GM23248 (cell line): Measurements from ENCODE around the gene FAM161B. TPM values are rescaled to one million over a fixed set of nuclear protein-coding genes. Genes with fewer than 3 reads are reported as not detected.
"Not testable (repeated sequence)": the region's sequence is repeated elsewhere in the genome, so short reads cannot be mapped to it uniquely, and the experiment has no call there.

ENCODE experiments used
- DNase-seq: peaks from one replicate; pipeline ENCODE4 v3.0.0-alpha.2; 2015
- H2AFZ ChIP-seq: fragments of 200-600 bp; sonication (generic); 2 replicates; pipeline ENCODE4 v1.6.1; 2016; ENCODE audit warnings: antibody characterized with exemption
- H3F3A ChIP-seq: fragments of 200-600 bp; sonication (generic); 2 replicates; pipeline ENCODE4 v1.6.1; 2016; ENCODE audit warnings: mild to moderate bottlenecking, antibody characterized with exemption, mixed run types; ENCODE audit not compliant: insufficient read depth
- H3K27ac ChIP-seq: fragments of 200-600 bp; sonication (generic); 2 replicates; pipeline ENCODE4 v1.5.1; 2016; ENCODE audit warnings: mild to moderate bottlenecking
- H3K27me3 ChIP-seq: fragments of 200-600 bp; sonication (generic); replicated peaks from 2 replicates; pipeline ENCODE4 v1.6.1; 2016; ENCODE audit warnings: mild to moderate bottlenecking; ENCODE audit not compliant: insufficient read depth
- H3K36me3 ChIP-seq: fragments of 200-600 bp; sonication (generic); 2 replicates; pipeline ENCODE4 v1.6.1; 2016; ENCODE audit warnings: low read depth, mild to moderate bottlenecking
- H3K4me1 ChIP-seq: fragments of 200-600 bp; sonication (generic); 2 replicates; pipeline ENCODE4 v1.6.1; 2016; ENCODE audit warnings: mild to moderate bottlenecking; ENCODE audit not compliant: insufficient read depth
- H3K4me2 ChIP-seq: fragments of 200-600 bp; sonication (generic); one replicate; pipeline ENCODE4 v1.6.1; 2016; ENCODE audit warnings: mild to moderate bottlenecking; ENCODE audit not compliant: unreplicated experiment
- H3K4me3 ChIP-seq: fragments of 200-600 bp; sonication (generic); 2 replicates; pipeline ENCODE4 v1.5.1; 2016; ENCODE audit warnings: mild to moderate bottlenecking
- H3K79me2 ChIP-seq: fragments of 200-600 bp; sonication (generic); 2 replicates; pipeline ENCODE4 v1.6.1; 2016; ENCODE audit warnings: mild to moderate bottlenecking; ENCODE audit not compliant: insufficient read depth
- H3K9ac ChIP-seq: fragments of 200-600 bp; sonication (generic); 2 replicates; pipeline ENCODE4 v1.6.1; 2016; ENCODE audit warnings: mild to moderate bottlenecking
- H3K9me2 ChIP-seq: fragments of 200-600 bp; sonication (generic); 2 replicates; pipeline ENCODE4 v1.6.1; 2016; ENCODE audit warnings: mixed run types, mild to moderate bottlenecking, moderate library complexity; ENCODE audit not compliant: insufficient read depth
- H3K9me3 ChIP-seq: fragments of 200-600 bp; sonication (generic); one replicate; pipeline ENCODE4 v1.6.1; 2017; ENCODE audit warnings: low read depth
- H4K20me1 ChIP-seq: fragments of 200-600 bp; sonication (generic); 2 replicates; pipeline ENCODE4 v1.6.0; 2016; ENCODE audit not compliant: insufficient read depth
- EZH2 ChIP-seq: fragments of 200-600 bp; sonication (generic); IDR thresholded peaks from 2 replicates; pipeline ENCODE4 v1.6.1; 2018; ENCODE audit warnings: antibody characterized with exemption, mild to moderate bottlenecking; ENCODE audit not compliant: insufficient read depth, poor library complexity, severe bottlenecking
- EZH2phosphoT487 ChIP-seq: fragments of 200-600 bp; sonication (generic); IDR thresholded peaks from 2 replicates; pipeline ENCODE4 v1.6.1; 2018; ENCODE audit warnings: antibody characterized with exemption, moderate library complexity, mild to moderate bottlenecking, low read depth; ENCODE audit not compliant: insufficient read depth
- WGBS, 2 experiments: methylation state at CpG; one replicate each; pipeline ENCODE4 v1.1.6; 2015 to 2017; ENCODE audit warnings: low lambda C conversion rate in 2 of 2, low coverage in 1 of 2; ENCODE audit errors: missing lambda C conversion rate in 2 of 2; 5-methylcytosine and 5-hydroxymethylcytosine counted together
- in situ Hi-C: fragments of 300-500 bp; cut with MboI; formaldehyde crosslinking; loops from 2 replicates; pipeline ENCODE4 v1.15.0; 2020
- polyA plus RNA-seq: library from polyadenylated mRNA; unstranded; fragments of >200 nt; fragmentation: Nextera tagmentation; extraction: Ambion mirVana; gene quantifications from 2 replicates; pipeline ENCODE4 v1.2.1, GENCODE V29; 2016
- total RNA-seq: library from RNA; depleted of rRNA; stranded (reverse); fragments of >200 nt; shearing (Covaris generic); gene quantifications from 2 replicates; pipeline ENCODE4 v1.2.3, GENCODE V29; 2014

FAM161B gene
- total and polyA plus RNA-seq, 2 experiments from 2014 or later, result 4.5 to 6.5 TPM

- Histone ChIP-seq H3F3A (no peaks in the 10 kb centered on the region), H2AFZ (no peak overlapping the region), H3K27ac (no peak overlapping the region), H3K36me3 (peaks cover 5% of the 10 kb centered on the region; the same call in 1 of the 2 replicates), H4K20me1 (no peaks in the 10 kb centered on the region), H3K9ac (no peak overlapping the region), H3K4me2 (no peak overlapping the region), H3K4me3 (no peak overlapping the region), H3K4me1 (no peaks in the 10 kb centered on the region), H3K27me3 (no peaks in the 10 kb centered on the region), H3K9me3 (no peaks in the 10 kb centered on the region), H3K79me2 (no peaks in the 10 kb centered on the region), H3K9me2 (no peaks in the 10 kb centered on the region)
- DNase-seq, result no peak
- in situ Hi-C loops, result no loop called here
- TF ChIP-seq EZH2 (no peak), EZH2phosphoT487 (no peak)
- 85 to 93% methylated on average over 2 of the region's 2 CpGs for WGBS, 2 experiments
Observed at GRCh38 chr14:73996731-73997107, 46.8 kb upstream of the FAM161B start.

GRCh38 chr14:73995977-73996378, 46.1 kb upstream of the FAM161B start:
- no peaks in the 10 kb centered on the region for H4K20me1 ChIP-seq
- no peaks in the 10 kb centered on the region for H3K4me1 ChIP-seq
- no peaks in the 10 kb centered on the region for H3K27me3 ChIP-seq
- no peaks in the 10 kb centered on the region for H3F3A ChIP-seq
- WGBS, 2 experiments, result 95 to 97% methylated on average over 8 of the region's 8 CpGs
- TF ChIP-seq EZH2, result no peak
- TF ChIP-seq EZH2phosphoT487, result no peak
- no peak overlapping the region for H3K4me2 ChIP-seq
- H3K4me3 ChIP-seq, result no peak overlapping the region
- H3K9me3 ChIP-seq, result no peaks in the 10 kb centered on the region
- no peaks in the 10 kb centered on the region for H3K9me2 ChIP-seq
- peaks cover 5% of the 10 kb centered on the region; the same call in 1 of the 2 replicates for H3K36me3 ChIP-seq
- DNase-seq, result no peak
- no peaks in the 10 kb centered on the region for H3K79me2 ChIP-seq
- no peak overlapping the region for H3K27ac ChIP-seq
- in situ Hi-C loops, result no loop called here
- no peak overlapping the region for H3K9ac ChIP-seq
- no peak overlapping the region for H2AFZ ChIP-seq

- H3K9me2 ChIP-seq, H4K20me1 ChIP-seq, DNase-seq, H3K36me3 ChIP-seq, H3K4me1 ChIP-seq, H3K27me3 ChIP-seq, H3K79me2 ChIP-seq, H3K27ac ChIP-seq, H3K9ac ChIP-seq, H3K4me3 ChIP-seq, H3K4me2 ChIP-seq, H3K9me3 ChIP-seq, H3F3A ChIP-seq, in situ Hi-C loops, H2AFZ ChIP-seq: not testable (repeated sequence)
- whole genome bisulfite sequencing, 2 experiments, result 95 to 98% methylated on average over 7 of the region's 7 CpGs
Observed at GRCh38 chr14:73994926-73995325, 45.0 kb upstream of the FAM161B start.

- Histone ChIP-seq H3K27me3 (no peaks in the 10 kb centered on the region), H3F3A (no peaks in the 10 kb centered on the region), H2AFZ (no peak overlapping the region), H3K9me2 (no peaks in the 10 kb centered on the region), H3K36me3 (no peaks in the 10 kb centered on the region; the same call in 1 of the 2 replicates), H3K4me1 (no peaks in the 10 kb centered on the region), H3K4me2 (no peak overlapping the region), H3K9ac (no peak overlapping the region), H4K20me1 (no peaks in the 10 kb centered on the region), H3K79me2 (no peaks in the 10 kb centered on the region), H3K27ac (no peak overlapping the region), H3K4me3 (no peak overlapping the region), H3K9me3 (no peaks in the 10 kb centered on the region)
- in situ Hi-C loops, result no loop called here
- no peak for DNase-seq
- WGBS, 2 experiments, result 68 to 69% methylated on average over 4 of the region's 4 CpGs
- TF ChIP-seq EZH2, result no peak
- no peak for TF ChIP-seq EZH2phosphoT487
Observed at GRCh38 chr14:73991092-73991491, 41.2 kb upstream of the FAM161B start.

- H2AFZ ChIP-seq, H3K79me2 ChIP-seq, H3K4me3 ChIP-seq, H3K36me3 ChIP-seq, H3K4me2 ChIP-seq, H3K9ac ChIP-seq, H3K9me2 ChIP-seq, H3K27me3 ChIP-seq, H3K4me1 ChIP-seq, DNase-seq, H3F3A ChIP-seq, H3K27ac ChIP-seq, H4K20me1 ChIP-seq, H3K9me3 ChIP-seq, in situ Hi-C loops: not testable (repeated sequence)
- 90 to 95% methylated on average over 7 of the region's 7 CpGs for WGBS, 2 experiments
Observed at GRCh38 chr14:73988656-73989055, 38.8 kb upstream of the FAM161B start.
